ENCODE data around the gene DCAF12L2.
"Not testable (repeated sequence)": the region's sequence is repeated elsewhere in the genome, so short reads cannot be mapped to it uniquely, and the experiment has no call there.

DCAF12L2 gene

DNA sequence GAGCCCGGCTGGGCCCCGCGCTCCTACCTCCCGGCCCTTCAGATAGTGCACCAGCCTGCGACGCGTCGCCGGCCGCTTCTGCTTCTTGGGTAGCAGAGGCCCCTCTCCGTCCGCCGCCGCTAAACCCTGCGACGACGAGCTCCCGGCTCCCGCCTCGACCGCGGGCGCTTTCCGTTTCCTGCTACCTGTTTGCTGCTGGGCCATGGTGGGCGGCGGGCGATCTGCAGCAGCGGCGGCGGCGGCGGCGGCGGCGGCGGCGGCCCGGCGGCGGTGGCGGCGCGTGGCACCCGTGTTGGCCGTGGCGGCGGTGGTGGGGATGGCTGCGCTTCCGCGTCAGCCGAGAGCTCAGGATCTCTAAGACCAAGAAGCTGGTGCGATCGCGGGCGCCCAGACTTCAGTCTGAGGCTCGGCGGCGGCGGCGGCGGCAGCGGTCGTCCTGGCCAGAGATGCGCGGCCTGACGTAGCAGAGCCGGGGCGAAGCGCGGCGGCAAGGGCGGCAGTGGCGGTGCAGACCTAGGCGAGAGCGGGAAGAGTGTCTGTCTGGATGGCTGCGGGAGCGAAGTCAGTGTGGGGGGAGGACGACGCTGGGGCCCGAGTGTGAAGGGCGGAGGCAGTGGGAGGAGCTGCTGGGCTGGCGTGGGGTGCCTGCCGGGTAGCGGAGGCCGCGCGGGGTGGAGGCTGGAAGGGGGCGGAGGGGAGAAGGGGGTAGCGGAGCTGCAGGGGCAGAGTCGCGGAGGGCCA is at the start of gene DCAF12L2:
Gene DCAF12L2, minus strand, starts transcription at position 569 of the 741 bp plus-strand sequence. Its CDS starts 365 bp downstream, at position 204.
- DNase-seq = no peak

DNA sequence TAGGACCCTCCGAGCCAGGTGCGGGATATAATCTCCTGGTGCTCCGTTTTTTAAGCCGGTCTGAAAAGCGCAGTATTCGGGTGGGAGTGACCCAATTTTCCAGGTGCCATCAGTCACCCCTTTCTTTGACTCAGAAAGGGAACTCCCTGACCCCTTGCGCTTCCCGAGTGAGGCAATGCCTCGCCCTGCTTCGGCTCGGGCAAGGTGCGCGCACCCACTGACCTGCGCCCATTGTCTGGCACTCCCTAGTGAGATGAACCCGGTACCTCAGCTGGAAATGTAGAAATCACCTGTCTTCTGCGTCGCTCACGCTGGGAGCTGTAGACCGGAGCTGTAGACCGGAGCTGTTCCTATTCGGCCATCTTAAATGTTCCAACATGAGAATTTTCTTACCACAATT is 24.8 kb upstream of the DCAF12L2 start:
- not testable (repeated sequence) for DNase-seq

DNA sequence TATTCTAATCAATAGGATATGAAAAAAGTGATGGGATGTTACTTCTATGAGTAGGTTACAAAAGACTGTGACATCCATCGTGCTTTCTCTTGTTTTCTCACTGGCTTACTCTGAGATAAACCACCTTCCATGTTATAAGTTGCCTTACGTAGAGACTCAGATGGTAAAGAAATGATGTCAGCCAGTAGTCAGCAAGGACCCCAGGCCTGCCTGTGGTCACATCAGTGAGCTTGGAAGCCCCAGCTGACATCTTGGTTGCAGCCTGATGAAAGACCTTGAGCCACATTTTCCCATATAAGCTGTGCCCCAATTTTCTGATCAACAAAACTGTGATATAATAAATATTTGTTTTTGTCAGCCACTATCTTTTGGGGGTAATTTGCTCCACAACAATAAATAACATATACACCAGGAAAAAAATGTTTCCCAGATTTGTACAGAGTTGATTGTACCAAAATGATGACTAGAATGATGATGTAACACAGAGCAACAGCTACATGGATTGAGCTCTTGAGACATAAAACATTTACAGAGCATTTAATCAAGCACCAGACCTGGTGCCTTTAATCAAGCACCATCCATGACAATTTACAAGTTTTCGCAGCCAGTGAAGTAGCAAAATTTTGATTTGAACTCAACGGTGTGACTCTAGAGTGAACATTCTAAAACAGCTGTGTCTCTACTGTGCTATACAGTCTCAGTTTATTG is 11.2 kb upstream of the DCAF12L2 start:
- no peak for DNase-seq

DNA sequence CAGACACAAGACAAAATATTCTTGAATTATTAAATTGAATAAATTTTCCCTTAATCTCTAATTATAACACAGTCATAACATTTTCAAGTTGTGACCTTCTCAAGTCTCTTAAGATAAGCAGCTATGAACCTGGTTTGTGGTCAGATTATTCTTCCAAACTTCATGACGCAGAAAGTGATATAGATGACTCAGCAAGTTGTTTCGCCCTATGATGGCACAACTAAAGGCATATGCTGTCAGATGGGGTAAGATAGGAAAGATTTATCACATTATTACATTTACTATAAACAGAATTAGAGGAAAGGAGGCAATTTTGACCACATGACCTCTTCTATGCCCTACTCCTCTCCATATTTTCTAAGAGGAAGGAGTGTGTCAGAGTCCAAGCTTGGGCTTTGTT is 4.6 kb upstream of the DCAF12L2 start:
- no peak for DNase-seq

DNA sequence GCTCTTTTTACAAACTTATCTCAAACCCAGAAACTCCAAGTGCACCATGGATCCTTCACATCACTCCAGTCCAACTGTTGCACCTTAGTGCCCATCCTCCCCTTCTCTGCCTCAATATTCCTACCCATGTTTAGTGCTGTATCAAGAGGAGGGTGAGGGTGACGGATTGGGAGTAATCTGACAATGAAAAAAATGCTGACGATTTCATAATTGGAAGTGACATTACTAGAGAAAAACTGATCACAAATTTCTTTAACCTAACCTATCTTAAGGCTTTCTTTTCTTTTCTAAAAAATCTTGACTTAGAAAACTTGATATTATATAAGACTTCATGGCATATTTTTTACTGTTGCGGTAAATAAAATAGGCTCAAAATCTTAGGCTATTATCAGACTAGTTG is 1.5 kb upstream of the DCAF12L2 start:
- no peak for DNase-seq

DNA sequence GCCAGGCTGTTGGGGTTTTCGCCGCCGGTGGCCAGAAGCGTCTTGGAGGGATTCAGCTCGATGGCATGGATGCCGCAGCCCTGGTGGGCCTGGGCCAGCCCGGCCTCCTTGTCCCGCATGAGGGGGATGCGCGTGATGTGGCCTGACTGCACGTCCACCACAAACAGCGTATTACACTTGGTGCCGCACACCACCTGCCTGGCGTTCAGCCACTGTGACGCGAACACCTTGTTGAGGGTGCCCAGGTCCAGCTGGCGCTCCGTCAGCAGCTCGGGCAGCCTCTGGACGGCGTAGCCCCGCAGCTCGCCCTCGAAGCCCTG is 728 bp downstream of the DCAF12L2 start:
- DNase-seq = no peak

DNA sequence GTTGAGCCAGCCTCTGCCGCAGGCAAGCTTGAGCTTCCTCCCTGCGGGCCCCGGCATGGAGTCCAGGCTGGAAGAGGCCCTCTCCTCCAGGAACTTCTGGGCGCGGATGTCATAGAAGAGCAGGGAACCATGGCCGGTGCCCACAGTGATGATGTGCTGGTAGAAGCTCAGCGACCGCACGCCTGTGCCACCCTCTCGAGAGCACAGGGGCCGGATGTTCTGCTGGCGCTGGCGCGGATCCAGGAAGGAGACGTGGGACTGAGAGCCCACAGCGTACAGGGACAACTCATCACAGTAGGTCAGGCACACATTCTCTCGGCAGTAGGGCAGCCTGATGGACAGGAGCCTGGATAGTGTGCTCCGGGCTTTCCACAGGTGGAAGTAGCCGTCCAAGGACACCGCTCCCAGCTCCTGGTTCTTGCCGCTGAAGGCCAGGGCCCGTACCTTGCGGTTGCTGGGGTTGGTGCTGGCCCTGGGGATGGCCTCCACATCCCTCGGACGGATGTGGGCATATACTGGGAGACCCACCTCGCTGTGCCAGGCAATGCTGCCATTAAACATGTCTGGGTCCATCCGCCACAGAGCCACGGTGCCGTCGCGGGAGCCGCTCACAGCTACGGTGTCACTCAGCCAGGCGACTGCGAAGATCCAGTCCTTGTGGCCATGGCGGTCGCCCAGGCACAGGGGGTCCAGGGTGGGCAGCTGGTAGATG is 1.2 kb downstream of the DCAF12L2 start:
- no peak for DNase-seq

DNA sequence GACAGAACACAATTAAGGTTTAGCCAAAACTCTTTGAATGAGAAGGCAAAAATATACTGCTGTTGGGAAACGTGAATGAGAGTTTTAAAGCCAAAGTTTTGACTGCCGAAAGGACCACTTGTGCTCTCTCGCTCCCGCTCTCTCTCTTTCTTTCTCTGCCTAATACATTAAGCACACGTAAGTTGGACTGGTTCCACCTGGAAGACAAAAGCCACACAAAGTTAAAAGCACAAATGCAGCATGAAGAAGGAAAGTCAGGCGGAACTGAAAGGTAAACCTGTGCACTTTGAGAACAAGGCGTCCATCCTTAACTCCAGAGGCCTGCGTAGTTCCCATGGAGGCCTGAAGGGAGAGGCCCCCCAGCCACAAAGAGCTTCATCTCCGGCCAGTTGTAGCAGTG is 1.9 kb downstream of the DCAF12L2 start:
- DNase-seq = no peak

DNA sequence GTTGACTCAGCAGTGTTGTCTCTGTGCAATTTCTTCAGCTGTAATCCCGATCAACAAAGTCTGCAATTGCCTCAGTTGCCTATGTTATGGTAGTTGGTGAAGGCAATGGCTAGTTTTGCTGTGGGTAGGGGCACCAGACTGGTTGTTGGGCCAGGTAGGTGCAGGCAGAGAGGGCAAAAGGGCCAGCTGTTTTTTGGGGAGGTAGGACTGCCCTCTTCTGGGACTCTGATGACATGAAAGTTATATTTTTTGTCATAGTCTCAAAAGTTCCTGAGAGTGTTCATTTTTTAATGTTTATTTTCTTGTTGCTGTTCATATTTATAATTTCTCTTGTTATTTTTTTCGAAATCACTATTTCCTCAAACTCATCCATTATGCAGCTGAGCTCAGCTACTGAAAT is 25.1 kb downstream of the DCAF12L2 start:
- DNase-seq = no peak

DNA sequence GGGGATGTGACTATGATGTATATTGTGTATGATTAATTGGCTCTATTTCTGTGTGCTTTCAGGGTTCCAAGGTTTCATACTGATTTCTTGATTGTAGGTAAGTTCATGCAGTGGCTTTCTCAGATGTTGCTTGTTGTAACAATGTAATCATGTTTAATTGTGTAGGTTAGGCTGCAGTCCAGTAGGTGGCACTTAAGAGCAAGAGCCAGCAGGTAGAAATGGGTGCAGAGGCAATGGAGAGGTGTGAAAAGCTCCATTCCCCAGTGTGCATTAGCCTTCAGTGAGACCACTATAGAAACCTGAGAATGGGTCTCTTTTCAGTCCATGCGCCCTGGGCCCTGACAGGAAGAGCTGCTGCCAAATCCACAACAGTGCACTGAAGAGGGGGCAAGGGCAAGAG is 28.2 kb downstream of the DCAF12L2 start:
- no peak for DNase-seq

DNA sequence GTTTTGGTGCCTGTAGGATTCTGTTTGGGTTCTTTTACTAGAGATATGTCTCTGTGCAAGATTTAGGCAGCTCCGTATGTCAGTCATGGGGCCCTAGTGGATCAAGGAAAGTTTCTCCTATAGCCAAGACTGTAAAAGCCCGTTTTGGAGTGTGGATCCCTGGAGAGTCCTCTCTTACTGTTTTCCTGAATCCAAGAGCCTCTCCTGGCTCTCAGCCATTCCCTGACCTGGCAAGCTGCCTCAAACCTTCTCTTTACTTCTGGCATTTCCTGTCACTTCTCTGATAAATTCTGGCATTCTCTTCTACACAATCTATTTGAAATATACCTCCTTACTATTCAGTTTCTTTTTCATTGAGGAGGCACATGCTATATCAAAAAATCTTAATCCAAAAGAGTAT is 41.4 kb downstream of the DCAF12L2 start:
- no peak for DNase-seq
